Tibial nerve (tissue), 4 donors: ENCODE measurements around the gene DDX39A. TPM values are rescaled to one million over a fixed set of nuclear protein-coding genes. Genes with fewer than 3 reads are reported as not detected.

ENCODE experiments used
- DNase-seq, 2 donors: peaks; one replicate each; pipeline ENCODE4 v3.0.0-alpha.2; 2019; ENCODE audit warnings: low spot score in 2 of 2
- H3K27ac ChIP-seq, 4 donors: fragments of 200-600 bp; sonication (generic) in 3 of 4; one replicate each; pipeline ENCODE4 v1.5.1; 2017 to 2019; ENCODE audit warnings: mild to moderate bottlenecking in 1 of 4
- H3K27me3 ChIP-seq, 2 donors: fragments of 200-600 bp; sonication (generic) in 1 of 2; one replicate each; pipeline versions ENCODE4 v1.5.1 to v1.6.0; 2017 to 2019
- H3K36me3 ChIP-seq, 3 donors: fragments of 200-600 bp; sonication (generic); one replicate each; pipeline ENCODE4 v1.5.1; 2018 to 2019
- H3K4me1 ChIP-seq, 4 donors: fragments of 200-600 bp; sonication (generic) in 3 of 4; one replicate each; pipeline ENCODE4 v1.5.1; 2017 to 2019
- H3K4me3 ChIP-seq, 4 donors: fragments of 200-600 bp; sonication (generic) in 3 of 4; one replicate each; pipeline ENCODE4 v1.5.1; 2017 to 2019; ENCODE audit warnings: mild to moderate bottlenecking in 1 of 4, moderate library complexity in 1 of 4
- H3K9me3 ChIP-seq, 4 donors: fragments of 200-600 bp; sonication (generic) in 3 of 4; one replicate each; pipeline ENCODE4 v1.5.1; 2017 to 2019
- EP300 ChIP-seq, 2 donors: sonication (generic); formaldehyde crosslinking; IDR thresholded peaks; one replicate each; pipeline ENCODE4 v1.6.1; 2017; ENCODE audit warnings: antibody characterized with exemption in 2 of 2, mild to moderate bottlenecking in 1 of 2
- POLR2A ChIP-seq, 2 donors: fragments of 450-650 bp; IDR thresholded peaks; one replicate each; pipeline ENCODE4 v1.6.1; 2017; ENCODE audit warnings: antibody characterized with exemption in 2 of 2, mild to moderate bottlenecking in 2 of 2, moderate library complexity in 2 of 2
- WGBS, 2 donors: methylation state at CpG; one replicate each; pipeline ENCODE4 v1.1.5; 2018; 5-methylcytosine and 5-hydroxymethylcytosine counted together
- total RNA-seq, 4 donors: library from RNA; depleted of rRNA; stranded (reverse); fragments of >200 nt; gene quantifications; one replicate each; pipeline ENCODE4 v1.1.0, GENCODE V29; 2016
- TF ChIP-seq, protein P1 (sequence below), 5 experiments: fragments of 200-600 bp in 3 of 5; fragments of 450-650 bp in 2 of 5; sonication (generic) in 3 of 5; IDR thresholded peaks; one replicate each; pipeline ENCODE4 v1.5.1; 2016 to 2019; ENCODE audit warnings: antibody characterized with exemption in 5 of 5, mild to moderate bottlenecking in 3 of 5, moderate library complexity in 2 of 5

Gene DDX39A
- total RNA-seq, 4 donors from 2014 or later, result 60.7 to 136 (median 92.6) TPM

DNA sequence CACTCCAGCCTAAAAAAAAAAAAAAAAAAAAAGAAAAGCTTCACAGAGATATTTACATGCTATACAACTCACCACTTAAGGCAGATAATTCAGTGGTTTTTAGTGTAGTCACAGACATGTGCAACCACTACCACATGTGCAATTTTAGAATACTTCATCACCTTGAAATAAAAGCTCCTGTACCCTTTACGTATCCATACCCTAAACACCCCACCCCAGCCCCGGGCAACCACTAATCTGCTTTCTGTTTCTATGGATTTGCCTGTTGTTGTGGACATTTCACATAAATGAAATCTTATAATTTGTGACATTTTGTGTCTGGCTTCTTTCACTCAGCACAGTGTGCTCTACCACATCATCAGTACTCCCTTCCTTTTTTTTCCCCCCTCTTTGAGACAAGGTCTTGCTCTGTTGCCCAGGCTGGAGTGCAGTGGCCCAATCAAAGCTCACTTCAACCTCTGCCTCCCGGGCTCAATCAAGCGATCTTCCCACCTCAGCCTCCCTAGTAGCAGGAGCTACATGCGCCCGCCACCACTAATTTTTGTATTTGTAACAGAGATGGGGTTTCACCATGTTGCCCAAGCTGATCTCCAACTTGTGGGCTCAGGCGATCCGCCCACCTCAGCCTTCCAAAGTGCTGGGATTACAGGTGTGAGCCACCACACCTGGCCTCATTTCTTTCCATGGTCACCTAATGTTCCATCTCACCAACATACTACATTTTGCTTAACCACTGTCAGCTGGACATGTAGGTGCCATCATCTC is 4.0 kb downstream of the DDX39A start:
- H3K36me3 ChIP-seq, result peaks cover 4 to 35% (median 24%) of the 10 kb centered on the region in 3 donors
- no peak overlapping the region for H3K4me3 ChIP-seq
- H3K4me1 ChIP-seq, result peaks cover 0 to 71% (median 30%) of the 10 kb centered on the region in 4 donors
- H3K27me3 ChIP-seq, result no peaks in the 10 kb centered on the region
- 93 to 95% methylated on average over 8 of the region's 8 CpGs for WGBS, 2 donors
- TF ChIP-seq, protein P1, sequence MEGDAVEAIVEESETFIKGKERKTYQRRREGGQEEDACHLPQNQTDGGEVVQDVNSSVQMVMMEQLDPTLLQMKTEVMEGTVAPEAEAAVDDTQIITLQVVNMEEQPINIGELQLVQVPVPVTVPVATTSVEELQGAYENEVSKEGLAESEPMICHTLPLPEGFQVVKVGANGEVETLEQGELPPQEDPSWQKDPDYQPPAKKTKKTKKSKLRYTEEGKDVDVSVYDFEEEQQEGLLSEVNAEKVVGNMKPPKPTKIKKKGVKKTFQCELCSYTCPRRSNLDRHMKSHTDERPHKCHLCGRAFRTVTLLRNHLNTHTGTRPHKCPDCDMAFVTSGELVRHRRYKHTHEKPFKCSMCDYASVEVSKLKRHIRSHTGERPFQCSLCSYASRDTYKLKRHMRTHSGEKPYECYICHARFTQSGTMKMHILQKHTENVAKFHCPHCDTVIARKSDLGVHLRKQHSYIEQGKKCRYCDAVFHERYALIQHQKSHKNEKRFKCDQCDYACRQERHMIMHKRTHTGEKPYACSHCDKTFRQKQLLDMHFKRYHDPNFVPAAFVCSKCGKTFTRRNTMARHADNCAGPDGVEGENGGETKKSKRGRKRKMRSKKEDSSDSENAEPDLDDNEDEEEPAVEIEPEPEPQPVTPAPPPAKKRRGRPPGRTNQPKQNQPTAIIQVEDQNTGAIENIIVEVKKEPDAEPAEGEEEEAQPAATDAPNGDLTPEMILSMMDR (IDR thresholded peaks at IDR 0.05), result no peak
- no peak for TF ChIP-seq POLR2A (IDR thresholded peaks at IDR 0.05)
- TF ChIP-seq EP300 (IDR thresholded peaks at IDR 0.05), result no peak
- H3K27ac ChIP-seq, result no peak overlapping the region
- DNase-seq, result no peak
- H3K9me3 ChIP-seq, result no peaks in the 10 kb centered on the region

DNA sequence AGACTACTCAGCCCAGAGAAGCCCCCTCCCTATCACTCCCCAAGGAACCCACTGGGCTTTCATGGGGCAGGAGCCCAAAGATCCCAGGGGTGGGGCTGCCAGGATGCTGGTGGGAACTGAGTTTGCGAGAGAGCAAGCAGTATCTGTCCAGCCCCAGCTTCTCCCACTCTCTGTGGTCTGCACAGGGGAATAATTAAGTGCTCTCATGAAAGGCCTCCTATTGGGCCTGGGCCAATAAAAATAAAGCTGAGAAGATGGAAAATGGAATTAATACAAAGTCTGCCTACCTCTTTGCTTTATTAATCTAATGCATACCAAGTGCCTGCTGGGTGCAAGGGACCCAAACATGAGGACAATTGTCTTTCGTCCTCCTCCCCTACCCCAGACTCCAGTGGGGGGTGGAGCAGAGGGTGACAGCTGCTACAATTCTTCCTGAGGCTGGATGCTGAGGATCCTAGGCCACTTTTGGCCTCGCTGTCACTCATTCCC is 5.4 kb downstream of the DDX39A start:
- peaks cover 0 to 66% (median 28%) of the 10 kb centered on the region in 4 donors for H3K4me1 ChIP-seq
- H3K9me3 ChIP-seq, result no peaks in the 10 kb centered on the region
- H3K27ac ChIP-seq, result no peak overlapping the region
- no peaks in the 10 kb centered on the region for H3K27me3 ChIP-seq
- H3K4me3 ChIP-seq, result no peak overlapping the region
- H3K36me3 ChIP-seq, result peaks cover 4 to 49% (median 38%) of the 10 kb centered on the region in 3 donors
- 18 to 41% methylated on average over 3 of the region's 3 CpGs for WGBS, 2 donors
- DNase-seq, result no peak
- no peak for TF ChIP-seq POLR2A (IDR thresholded peaks at IDR 0.05)

DNA sequence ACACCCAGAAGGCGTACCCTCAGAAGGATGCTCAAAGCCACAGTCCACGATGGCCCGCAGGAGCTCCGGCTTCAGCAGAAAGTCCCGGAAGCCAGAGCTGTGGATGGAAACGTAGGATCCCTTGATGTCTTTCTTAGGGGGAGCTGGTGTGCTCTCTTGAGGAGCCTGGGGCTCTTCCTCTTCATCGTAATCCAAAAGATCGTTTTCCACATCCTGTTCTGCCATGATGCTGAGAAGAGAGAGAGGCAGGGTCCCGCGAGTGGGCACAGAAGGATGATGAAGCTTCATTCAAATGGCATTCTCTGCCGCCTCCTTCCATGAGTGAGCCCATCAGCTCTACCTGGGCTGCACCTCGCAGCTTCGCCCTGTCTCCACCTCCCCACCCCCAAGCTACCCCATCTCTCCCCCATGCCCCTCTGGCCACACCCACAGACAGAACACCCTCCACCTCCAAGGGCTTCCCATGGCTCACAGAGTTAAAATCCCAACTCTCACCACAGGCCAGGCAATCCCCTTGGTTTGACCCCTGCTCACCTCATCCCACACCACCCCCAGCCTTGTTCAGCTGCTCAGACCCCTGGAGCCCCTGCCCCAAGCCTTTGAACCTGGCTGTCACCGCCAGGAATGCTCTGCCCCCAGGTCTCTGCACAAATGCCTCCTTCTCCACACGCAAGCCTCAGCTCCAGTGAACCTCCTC is 6.0 kb downstream of the DDX39A start:
- Histone ChIP-seq H3K27me3 (no peaks in the 10 kb centered on the region), H3K4me1 (peaks cover 0 to 61% (median 26%) of the 10 kb centered on the region in 4 donors), H3K4me3 (no peak overlapping the region), H3K9me3 (no peaks in the 10 kb centered on the region), H3K27ac (no peak overlapping the region), H3K36me3 (peaks cover 9 to 55% (median 44%) of the 10 kb centered on the region in 3 donors)
- TF ChIP-seq, protein P1 (IDR thresholded peaks at IDR 0.05), result no peak
- TF ChIP-seq EP300 (IDR thresholded peaks at IDR 0.05) (no peak), POLR2A (IDR thresholded peaks at IDR 0.05) (no peak)
- no peak for DNase-seq
- WGBS, 2 donors, result 66 to 67% methylated on average over 15 of the region's 15 CpGs

DNA sequence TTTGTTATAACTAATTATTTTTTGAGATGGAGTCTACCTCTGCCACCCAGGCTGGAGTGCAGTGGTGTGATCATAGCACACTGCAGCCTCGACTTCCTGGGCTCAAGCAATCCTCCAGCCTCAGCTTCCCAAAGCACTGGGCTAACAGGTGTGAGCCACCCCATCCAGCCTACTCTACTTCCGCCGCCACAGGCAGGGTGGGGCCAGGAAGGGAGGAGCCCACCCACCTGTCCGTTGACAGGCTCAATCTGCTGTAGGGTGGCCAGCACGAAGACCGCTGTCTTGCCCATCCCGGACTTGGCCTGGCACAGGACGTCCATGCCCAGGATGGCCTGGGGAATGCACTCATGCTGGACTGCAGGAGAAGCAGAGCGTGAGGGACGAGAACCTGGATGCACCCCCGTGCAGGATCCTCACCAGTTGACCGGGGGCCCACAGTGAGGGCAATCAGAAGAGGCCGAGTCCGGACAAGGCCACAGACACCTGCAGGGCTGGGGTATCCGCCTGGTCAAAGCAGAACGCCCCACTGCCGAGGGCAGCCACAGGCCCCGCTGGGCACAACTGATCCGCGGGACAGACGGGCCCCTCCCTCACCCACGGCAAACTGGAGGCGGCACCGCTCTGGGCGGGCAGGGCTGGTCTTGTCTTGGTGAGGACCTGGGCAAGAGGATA is 6.7 kb downstream of the DDX39A start:
- Histone ChIP-seq H3K27ac (no peak overlapping the region), H3K4me3 (no peak overlapping the region), H3K36me3 (peaks cover 9 to 62% (median 48%) of the 10 kb centered on the region in 3 donors), H3K27me3 (no peaks in the 10 kb centered on the region), H3K4me1 (peaks cover 0 to 55% (median 22%) of the 10 kb centered on the region in 4 donors), H3K9me3 (no peaks in the 10 kb centered on the region)
- WGBS, 2 donors, result 82 to 84% methylated on average over 12 to 25 of the region's 25 CpGs
- TF ChIP-seq POLR2A (IDR thresholded peaks at IDR 0.05), result no peak
- no peak for TF ChIP-seq EP300 (IDR thresholded peaks at IDR 0.05)
- TF ChIP-seq, protein P1 (IDR thresholded peaks at IDR 0.05), result no peak
- DNase-seq, result no peak

DNA sequence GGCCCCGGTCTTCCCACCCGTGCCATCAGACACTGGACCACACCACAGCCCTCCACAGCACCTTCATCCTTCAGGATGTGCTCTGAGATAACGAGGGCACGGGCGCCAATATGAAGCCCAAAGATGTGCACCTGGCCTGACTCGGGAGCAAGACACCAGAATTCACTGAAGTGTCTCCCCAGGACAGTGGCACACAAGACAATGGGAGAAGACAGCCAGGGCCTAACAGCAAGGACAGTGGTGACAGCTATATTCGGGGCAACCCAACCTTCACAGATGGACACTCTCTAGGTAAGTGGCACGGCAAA is 7.2 kb downstream of the DDX39A start:
- Histone ChIP-seq H3K4me1 (peaks cover 0 to 51% (median 17%) of the 10 kb centered on the region in 4 donors), H3K36me3 (peaks cover 9 to 67% (median 48%) of the 10 kb centered on the region in 3 donors), H3K27ac (no peak overlapping the region), H3K9me3 (no peaks in the 10 kb centered on the region), H3K4me3 (no peak overlapping the region), H3K27me3 (no peaks in the 10 kb centered on the region)
- WGBS, 2 donors, result 91 to 95% methylated on average over 8 of the region's 8 CpGs
- TF ChIP-seq POLR2A (IDR thresholded peaks at IDR 0.05), result no peak
- TF ChIP-seq, protein P1 (IDR thresholded peaks at IDR 0.05), result no peak
- TF ChIP-seq EP300 (IDR thresholded peaks at IDR 0.05), result no peak
- DNase-seq, result no peak
